Measurements from ENCODE around the gene CABP4. TPM values are rescaled to one million over a fixed set of nuclear protein-coding genes. Genes with fewer than 3 reads are reported as not detected.

CABP4 gene
- total RNA-seq, 1 experiment from 2014 or later, result not detected

DNA sequence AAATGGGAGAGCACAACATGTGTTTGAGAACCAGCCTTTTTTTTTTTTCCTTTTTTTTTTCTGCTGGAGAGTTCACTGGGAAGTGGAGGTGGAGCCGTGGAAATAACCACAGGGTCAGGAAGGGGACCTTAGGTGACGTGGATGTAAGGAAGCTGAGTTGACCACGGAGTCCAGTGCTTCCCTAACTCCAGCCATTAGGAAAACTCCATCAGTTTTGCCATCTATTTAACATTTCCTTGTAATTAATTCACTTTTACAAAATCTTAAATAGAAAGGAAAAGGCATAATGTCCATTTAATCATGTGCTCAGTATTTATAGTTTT, 54.8 kb downstream of the CABP4 start:
- peaks cover 26% of the 10 kb centered on the region for H3K4me1 Mint-ChIP-seq
- H3K9me3 Mint-ChIP-seq, result no peaks in the 10 kb centered on the region
- CTCF ChIA-PET, result no interaction called here
- TF ChIP-seq ZNF232 (CRISPR knock-in tag; IDR thresholded peaks at IDR 0.05) (no peak), TP53 (CRISPR knock-in tag; IDR thresholded peaks at IDR 0.05) (no peak), TCF7 (CRISPR knock-in tag; IDR thresholded peaks at IDR 0.05; ENCODE audit: low read depth) (no peak), ZNF512 (CRISPR knock-in tag; IDR thresholded peaks at IDR 0.05; ENCODE audit: borderline replicate concordance) (no peak), FOXK1 (CRISPR knock-in tag; IDR thresholded peaks at IDR 0.05) (no peak), ZSCAN18 (CRISPR knock-in tag; IDR thresholded peaks at IDR 0.05) (no peak), EMX1 (CRISPR knock-in tag; IDR thresholded peaks at IDR 0.05) (no peak), HMGA2 (CRISPR knock-in tag; IDR thresholded peaks at IDR 0.05) (no peak)
- TF ChIP-seq, protein P1, sequence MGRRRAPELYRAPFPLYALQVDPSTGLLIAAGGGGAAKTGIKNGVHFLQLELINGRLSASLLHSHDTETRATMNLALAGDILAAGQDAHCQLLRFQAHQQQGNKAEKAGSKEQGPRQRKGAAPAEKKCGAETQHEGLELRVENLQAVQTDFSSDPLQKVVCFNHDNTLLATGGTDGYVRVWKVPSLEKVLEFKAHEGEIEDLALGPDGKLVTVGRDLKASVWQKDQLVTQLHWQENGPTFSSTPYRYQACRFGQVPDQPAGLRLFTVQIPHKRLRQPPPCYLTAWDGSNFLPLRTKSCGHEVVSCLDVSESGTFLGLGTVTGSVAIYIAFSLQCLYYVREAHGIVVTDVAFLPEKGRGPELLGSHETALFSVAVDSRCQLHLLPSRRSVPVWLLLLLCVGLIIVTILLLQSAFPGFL (CRISPR knock-in tag; IDR thresholded peaks at IDR 0.05; ENCODE audit: borderline replicate concordance), result no peak
- TF ChIP-seq, protein P2, sequence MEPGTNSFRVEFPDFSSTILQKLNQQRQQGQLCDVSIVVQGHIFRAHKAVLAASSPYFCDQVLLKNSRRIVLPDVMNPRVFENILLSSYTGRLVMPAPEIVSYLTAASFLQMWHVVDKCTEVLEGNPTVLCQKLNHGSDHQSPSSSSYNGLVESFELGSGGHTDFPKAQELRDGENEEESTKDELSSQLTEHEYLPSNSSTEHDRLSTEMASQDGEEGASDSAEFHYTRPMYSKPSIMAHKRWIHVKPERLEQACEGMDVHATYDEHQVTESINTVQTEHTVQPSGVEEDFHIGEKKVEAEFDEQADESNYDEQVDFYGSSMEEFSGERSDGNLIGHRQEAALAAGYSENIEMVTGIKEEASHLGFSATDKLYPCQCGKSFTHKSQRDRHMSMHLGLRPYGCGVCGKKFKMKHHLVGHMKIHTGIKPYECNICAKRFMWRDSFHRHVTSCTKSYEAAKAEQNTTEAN (CRISPR knock-in tag; IDR thresholded peaks at IDR 0.05), result no peak
- no peak overlapping the region for H3K27ac Mint-ChIP-seq
- peaks cover 24% of the 10 kb centered on the region for H3K27me3 Mint-ChIP-seq (ENCODE audit: low read depth)
- H3K4me3 Mint-ChIP-seq, result peak overlapping the region; percentile 83
- no peak for ATAC-seq
- POLR2A ChIA-PET, result no interaction called here
- peaks cover 2% of the 10 kb centered on the region; the same call in 1 of the 2 replicates for H3K36me3 Mint-ChIP-seq
- no peak for DNase-seq (ENCODE audit: low spot score)

Small RNA genes within 50 kb of the gene (microRNA-seq; reads per million reads assigned to microRNA genes)
- not detected for gene MIR6752 (ENCODE audit: borderline number of aligned reads)

Other genes starting within 250 kb of the CABP4 start
- 59.4 to 68.1 TPM (median 61.4 TPM) in 3 replicates for gene GRK2, start 188.9 kb upstream of the CABP4 start, total RNA-seq (2021)
- 36.8 to 55.5 TPM (median 42.4 TPM) in 3 replicates for gene ANKRD13D, start 166.1 kb upstream of the CABP4 start, total RNA-seq (2021)
- 34.8 to 43.4 TPM (median 42.3 TPM) in 3 replicates for gene SSH3, start 151.8 kb upstream of the CABP4 start, total RNA-seq (2021)
- 30.3 to 38.3 TPM (median 37.7 TPM) in 3 replicates for gene POLD4, start 101.8 kb upstream of the CABP4 start, total RNA-seq (2021)
- 0.48 to 0.92 TPM (median 0.92 TPM) in 3 replicates for gene CLCF1, start 81.8 kb upstream of the CABP4 start, total RNA-seq (2021)
- gene RAD9A, start 63.4 kb upstream of the CABP4 start, total RNA-seq (2021), result 25.7 to 45.5 TPM (median 26.7 TPM) in 3 replicates
- 220 to 222 TPM (median 221 TPM) in 3 replicates for gene PPP1CA, start 53.5 kb upstream of the CABP4 start, total RNA-seq (2021)
- gene TBC1D10C, start 51.3 kb upstream of the CABP4 start, total RNA-seq (2021), result 0.72 to 1.0 TPM (median 0.96 TPM) in 3 replicates
- 1.3 to 2.6 TPM (median 2.4 TPM) in 3 replicates for gene CARNS1, start 39.7 kb upstream of the CABP4 start, total RNA-seq (2021)
- gene RPS6KB2, start 26.9 kb upstream of the CABP4 start, total RNA-seq (2021), result 44.3 to 54.7 TPM (median 50.2 TPM) in 3 replicates
- 3.5 to 4.0 TPM (median 3.6 TPM) in 3 replicates for gene PTPRCAP, start 17.7 kb upstream of the CABP4 start, total RNA-seq (2021)
- 100 to 109 TPM (median 102 TPM) in 3 replicates for gene CORO1B, start 11.9 kb upstream of the CABP4 start, total RNA-seq (2021)
- not detected in 3 replicates for gene GPR152, start 2.6 kb upstream of the CABP4 start, total RNA-seq (2021)
- 55.6 to 61.1 TPM (median 59.6 TPM) in 3 replicates for gene TMEM134, start 13.9 kb downstream of the CABP4 start, total RNA-seq (2021)
- gene AIP, start 27.7 kb downstream of the CABP4 start, total RNA-seq (2021), result 32.8 to 42.1 TPM (median 40.0 TPM) in 3 replicates
- gene PITPNM1, start 50.0 kb downstream of the CABP4 start, total RNA-seq (2021), result 51.3 to 55.4 TPM (median 51.8 TPM) in 3 replicates
- 47.6 to 53.1 TPM (median 52.5 TPM) in 3 replicates for gene CDK2AP2, start 52.8 kb downstream of the CABP4 start, total RNA-seq (2021)
- not detected in 3 replicates for gene CABP2, start 68.1 kb downstream of the CABP4 start, total RNA-seq (2021)
- gene GSTP1, start 128.5 kb downstream of the CABP4 start, total RNA-seq (2021), result 1,404 to 1,452 TPM (median 1,412 TPM) in 3 replicates
- gene NDUFV1, start 151.6 kb downstream of the CABP4 start, total RNA-seq (2021), result 201 to 231 TPM (median 213 TPM) in 3 replicates
- 7.6 to 8.3 TPM (median 7.8 TPM) in 3 replicates for gene NUDT8, start 174.6 kb downstream of the CABP4 start, total RNA-seq (2021)
- gene TBX10, start 184.4 kb downstream of the CABP4 start, total RNA-seq (2021), result 0.21 TPM in 1 of 3 replicates, not detected in the others
- 0.27 TPM in 1 of 3 replicates, not detected in the others for gene ACY3, start 195.4 kb downstream of the CABP4 start, total RNA-seq (2021)
- gene ALDH3B2, start 219.3 kb downstream of the CABP4 start, total RNA-seq (2021), result 0.13 to 0.30 TPM (median 0.30 TPM) in 3 replicates